Measurements from ENCODE around the gene RGS5. TPM values are rescaled to one million over a fixed set of nuclear protein-coding genes. Genes with fewer than 3 reads are reported as not detected.

The RGS5 gene
- total and polyA plus RNA-seq, 2 donors (not counting 1 experiment from before 2014, with no cell fraction given): 0.64 to 1.2 TPM

DNA sequence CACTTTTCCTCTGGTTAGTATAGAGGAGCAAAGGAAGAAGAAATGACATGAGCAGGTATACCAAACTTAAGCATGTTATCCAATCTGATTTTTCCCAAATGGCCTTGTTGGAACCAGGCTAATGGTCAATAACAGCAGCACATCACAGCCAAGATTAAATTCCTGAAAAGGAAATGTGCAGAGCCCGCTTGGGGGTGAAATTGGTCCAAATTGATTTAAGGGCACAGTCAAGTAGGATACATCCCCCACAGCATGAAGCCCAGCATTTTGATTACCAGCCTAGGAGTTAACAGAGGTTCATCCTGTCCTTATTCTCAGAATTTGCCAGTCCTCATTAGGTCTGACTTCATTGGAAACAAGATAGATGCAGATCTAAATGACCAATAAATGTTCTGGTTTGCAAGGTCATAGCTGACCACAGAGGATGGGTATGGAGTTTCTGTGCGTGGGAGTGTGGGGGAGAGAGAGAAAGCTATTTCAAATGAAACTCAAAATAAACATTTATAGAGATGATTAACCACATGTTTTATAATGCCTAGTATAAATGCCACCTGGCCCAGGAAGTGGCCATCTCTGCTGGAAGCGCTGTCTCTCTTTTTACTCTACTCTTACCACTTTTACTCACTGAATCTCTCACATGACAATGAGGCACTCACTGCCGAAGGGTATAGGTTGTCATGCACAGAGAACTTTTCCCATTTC lies 38.7 kb downstream of the RGS5 start:
- Histone ChIP-seq H4K20me1 (ENCODE audit: control insufficient read depth, insufficient read depth, low read length, poor library complexity, severe bottlenecking) (no peaks in the 10 kb centered on the region), H3K79me2 (ENCODE audit: control insufficient read depth, insufficient read depth, low read length) (no peaks in the 10 kb centered on the region), H3K4me2 (replicated peaks; ENCODE audit: low read depth, low read length, poor library complexity, severe bottlenecking) (no peak overlapping the region), H3K4me1 (ENCODE audit: control insufficient read depth in 2 of 2, insufficient read depth in 2 of 2, low read length in 2 of 2) (no peaks in the 10 kb centered on the region), H3K27ac (ENCODE audit: low read length in 2 of 2) (no peak overlapping the region), H3K9ac (ENCODE audit: low read length) (no peak overlapping the region), H3K9me3 (ENCODE audit: control extremely low read depth in 1 of 3, control insufficient read depth in 2 of 3, insufficient read depth in 1 of 3, low read length in 2 of 3) (no peaks in the 10 kb centered on the region), H2AFZ (ENCODE audit: insufficient read depth, low read depth, low read length, poor library complexity, severe bottlenecking) (no peak overlapping the region), H3K4me3 (ENCODE audit: control extremely low read depth in 1 of 5, extremely low read depth in 1 of 5, insufficient read depth in 1 of 5, low read depth in 2 of 5, low read length in 4 of 5) (no peak overlapping the region), H3K36me3 (replicated peaks in 1 of 2; ENCODE audit: control extremely low read depth in 1 of 2, control insufficient read depth in 1 of 2, extremely low read depth in 1 of 2, insufficient read depth in 2 of 2, low read length in 1 of 2) (no peaks in the 10 kb centered on the region), H3K27me3 (replicated peaks in 1 of 4; ENCODE audit: control extremely low read depth in 1 of 4, control insufficient read depth in 3 of 4, insufficient read depth in 4 of 4, low read length in 3 of 4) (no peaks in the 10 kb centered on the region)
- Mint-ChIP-seq H3K27me3 (no peaks in the 10 kb centered on the region), H3K9me3 (ENCODE audit: insufficient read depth) (no peaks in the 10 kb centered on the region), H3K4me3 (no peak overlapping the region), H3K4me1 (no peaks in the 10 kb centered on the region), H3K27ac (no peak overlapping the region)
- ChIA-PET POLR2A (no interaction called here), CTCF (no interaction called here)
- DNase-seq (no peak), ATAC-seq (ENCODE audit: low read depth) (no peak)
- intact Hi-C loops (cut with micrococcal nuclease): no loop called here
- TF ChIP-seq, protein P1, sequence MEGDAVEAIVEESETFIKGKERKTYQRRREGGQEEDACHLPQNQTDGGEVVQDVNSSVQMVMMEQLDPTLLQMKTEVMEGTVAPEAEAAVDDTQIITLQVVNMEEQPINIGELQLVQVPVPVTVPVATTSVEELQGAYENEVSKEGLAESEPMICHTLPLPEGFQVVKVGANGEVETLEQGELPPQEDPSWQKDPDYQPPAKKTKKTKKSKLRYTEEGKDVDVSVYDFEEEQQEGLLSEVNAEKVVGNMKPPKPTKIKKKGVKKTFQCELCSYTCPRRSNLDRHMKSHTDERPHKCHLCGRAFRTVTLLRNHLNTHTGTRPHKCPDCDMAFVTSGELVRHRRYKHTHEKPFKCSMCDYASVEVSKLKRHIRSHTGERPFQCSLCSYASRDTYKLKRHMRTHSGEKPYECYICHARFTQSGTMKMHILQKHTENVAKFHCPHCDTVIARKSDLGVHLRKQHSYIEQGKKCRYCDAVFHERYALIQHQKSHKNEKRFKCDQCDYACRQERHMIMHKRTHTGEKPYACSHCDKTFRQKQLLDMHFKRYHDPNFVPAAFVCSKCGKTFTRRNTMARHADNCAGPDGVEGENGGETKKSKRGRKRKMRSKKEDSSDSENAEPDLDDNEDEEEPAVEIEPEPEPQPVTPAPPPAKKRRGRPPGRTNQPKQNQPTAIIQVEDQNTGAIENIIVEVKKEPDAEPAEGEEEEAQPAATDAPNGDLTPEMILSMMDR (IDR thresholded peaks at IDR 0.05): no peak
- TF ChIP-seq EZH2 (IDR thresholded peaks at IDR 0.05; ENCODE audit: borderline replicate concordance, insufficient read depth, low read depth, low read length, poor library complexity, severe bottlenecking): no peak
- 100% methylated on average over 1 of the region's 4 CpGs for WGBS (ENCODE audit: insufficient coverage)

DNA sequence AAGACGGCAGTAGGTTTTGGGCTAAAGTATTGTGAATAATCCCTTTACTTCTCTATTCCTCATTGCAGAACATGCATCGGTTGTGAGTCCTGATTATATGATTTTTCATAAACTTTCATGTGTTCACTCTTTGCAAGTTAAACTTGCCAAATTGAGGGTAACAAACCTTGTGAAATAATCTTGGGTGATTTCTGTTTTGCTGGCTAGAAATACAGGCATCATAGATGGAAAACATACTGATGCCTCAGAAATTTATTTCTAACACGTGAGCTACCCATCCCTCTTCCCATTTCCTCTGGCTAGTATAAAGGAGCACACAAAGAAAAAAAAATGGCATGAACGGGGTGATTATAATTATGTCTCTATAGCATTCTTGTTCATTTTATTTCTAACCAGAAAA lies 39.6 kb downstream of the RGS5 start:
- Histone ChIP-seq H4K20me1 (ENCODE audit: control insufficient read depth, insufficient read depth, low read length, poor library complexity, severe bottlenecking) (no peaks in the 10 kb centered on the region), H3K27me3 (replicated peaks in 1 of 4; ENCODE audit: control extremely low read depth in 1 of 4, control insufficient read depth in 3 of 4, insufficient read depth in 4 of 4, low read length in 3 of 4) (no peaks in the 10 kb centered on the region), H3K9me3 (ENCODE audit: control extremely low read depth in 1 of 3, control insufficient read depth in 2 of 3, insufficient read depth in 1 of 3, low read length in 2 of 3) (no peaks in the 10 kb centered on the region), H3K4me1 (ENCODE audit: control insufficient read depth in 2 of 2, insufficient read depth in 2 of 2, low read length in 2 of 2) (no peaks in the 10 kb centered on the region), H3K4me2 (replicated peaks; ENCODE audit: low read depth, low read length, poor library complexity, severe bottlenecking) (no peak overlapping the region), H3K9ac (ENCODE audit: low read length) (no peak overlapping the region), H3K4me3 (ENCODE audit: control extremely low read depth in 1 of 5, extremely low read depth in 1 of 5, insufficient read depth in 1 of 5, low read depth in 2 of 5, low read length in 4 of 5) (no peak overlapping the region), H3K27ac (ENCODE audit: low read length in 2 of 2) (no peak overlapping the region), H3K36me3 (replicated peaks in 1 of 2; ENCODE audit: control extremely low read depth in 1 of 2, control insufficient read depth in 1 of 2, extremely low read depth in 1 of 2, insufficient read depth in 2 of 2, low read length in 1 of 2) (no peaks in the 10 kb centered on the region), H2AFZ (ENCODE audit: insufficient read depth, low read depth, low read length, poor library complexity, severe bottlenecking) (no peak overlapping the region), H3K79me2 (ENCODE audit: control insufficient read depth, insufficient read depth, low read length) (no peaks in the 10 kb centered on the region)
- Mint-ChIP-seq H3K4me1 (no peaks in the 10 kb centered on the region), H3K27me3 (no peaks in the 10 kb centered on the region), H3K27ac (no peak overlapping the region), H3K4me3 (no peak overlapping the region), H3K9me3 (ENCODE audit: insufficient read depth) (peaks cover 5% of the 10 kb centered on the region)
- no CpG with 5 or more reads among the region's 4 CpGs for WGBS (ENCODE audit: insufficient coverage)
- CTCF ChIA-PET: no interaction called here
- TF ChIP-seq, protein P1 (IDR thresholded peaks at IDR 0.05): no peak
- no peak for TF ChIP-seq EZH2 (IDR thresholded peaks at IDR 0.05; ENCODE audit: borderline replicate concordance, insufficient read depth, low read depth, low read length, poor library complexity, severe bottlenecking)
- POLR2A ChIA-PET: no interaction called here
- no peak for DNase-seq
- intact Hi-C loops (cut with micrococcal nuclease): no loop called here
- no peak for ATAC-seq (ENCODE audit: low read depth)

All from B cell (primary cell).